Upper lobe of right lung (tissue), 1 donor: ENCODE data around the gene ANK3. TPM values are rescaled to one million over a fixed set of nuclear protein-coding genes. Genes with fewer than 3 reads are reported as not detected.

ENCODE experiments used
- ATAC-seq: fragments of 200-7000 bp; cut with Tn5 transposase; one replicate; pipeline ENCODE4 v1.9.1; 2020; ENCODE audit warnings: mild to moderate bottlenecking, moderate library complexity
- DNase-seq: peaks from one replicate; pipeline ENCODE4 v3.0.0-alpha.2; 2020
- H3K27ac ChIP-seq: fragments of 200-600 bp; one replicate; pipeline ENCODE4 v1.8.0; 2022
- H3K27me3 ChIP-seq: fragments of 200-600 bp; one replicate; pipeline ENCODE4 v1.8.0; 2022; ENCODE audit warnings: mild to moderate bottlenecking
- H3K36me3 ChIP-seq: fragments of 200-600 bp; one replicate; pipeline ENCODE4 v1.8.0; 2022
- H3K4me1 ChIP-seq: fragments of 200-600 bp; one replicate; pipeline ENCODE4 v1.8.0; 2022
- H3K4me3 ChIP-seq: fragments of 200-600 bp; one replicate; pipeline ENCODE4 v1.8.0; 2022; ENCODE audit warnings: mild to moderate bottlenecking
- H3K9me3 ChIP-seq: fragments of 200-600 bp; one replicate; pipeline ENCODE4 v1.8.0; 2022
- intact Hi-C: fragments of 100-400 bp; cut with DNase I; formaldehyde crosslinking; loops from one replicate; pipeline ENCODE4 v1.11.0; 2022
- total RNA-seq: library from RNA; stranded (reverse); fragmentation: NEBNext Ultra II Directional; extraction: Animal tissue kit (Norgen Biotek cat#: 25700); gene quantifications from one replicate; pipeline ENCODE4 v1.2.1, GENCODE V29; 2021
- TF ChIP-seq, protein P1 (sequence below): fragments of 200-600 bp; IDR thresholded peaks from one replicate; pipeline ENCODE4 v1.8.0; 2022; ENCODE audit warnings: antibody characterized with exemption
- donor health status: DM: no; HTN: yes; CAD: no; lungs with severe emphysema.

The ANK3 gene
- total RNA-seq, 1 donor from 2014 or later: 91.1 TPM

DNA sequence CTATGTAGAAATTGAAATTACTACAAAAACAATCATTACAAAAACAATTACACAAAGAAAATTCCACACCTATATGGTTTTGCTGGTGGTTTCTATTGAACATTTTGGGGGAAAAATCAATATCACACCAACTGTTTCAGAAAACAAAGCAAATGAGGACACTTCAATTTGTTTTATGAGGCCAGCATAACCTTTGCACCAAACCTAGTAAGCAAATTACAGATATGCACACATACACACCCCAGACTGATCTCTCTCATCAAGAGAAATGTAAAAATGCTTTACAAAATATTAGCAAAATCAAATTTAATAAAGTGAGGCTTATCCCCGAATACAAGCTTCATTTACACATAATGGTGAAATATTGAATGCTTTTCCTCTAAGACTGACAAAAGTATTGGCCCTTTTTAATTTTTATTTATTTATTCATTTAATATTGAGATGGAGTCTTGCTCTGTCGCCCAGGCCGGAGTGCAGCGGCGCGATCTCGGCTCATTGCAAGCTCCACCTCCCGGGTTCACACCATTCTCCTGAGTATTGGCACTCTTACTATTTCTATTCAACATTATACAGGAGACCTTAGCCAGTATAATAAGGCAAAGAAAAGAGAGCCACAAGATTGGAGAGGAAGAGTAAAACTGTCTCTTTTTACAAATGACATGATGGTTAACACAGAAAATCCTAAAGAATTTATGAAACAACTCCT lies 13.6 kb upstream of the ANK3 start:
- TF ChIP-seq, protein P1, sequence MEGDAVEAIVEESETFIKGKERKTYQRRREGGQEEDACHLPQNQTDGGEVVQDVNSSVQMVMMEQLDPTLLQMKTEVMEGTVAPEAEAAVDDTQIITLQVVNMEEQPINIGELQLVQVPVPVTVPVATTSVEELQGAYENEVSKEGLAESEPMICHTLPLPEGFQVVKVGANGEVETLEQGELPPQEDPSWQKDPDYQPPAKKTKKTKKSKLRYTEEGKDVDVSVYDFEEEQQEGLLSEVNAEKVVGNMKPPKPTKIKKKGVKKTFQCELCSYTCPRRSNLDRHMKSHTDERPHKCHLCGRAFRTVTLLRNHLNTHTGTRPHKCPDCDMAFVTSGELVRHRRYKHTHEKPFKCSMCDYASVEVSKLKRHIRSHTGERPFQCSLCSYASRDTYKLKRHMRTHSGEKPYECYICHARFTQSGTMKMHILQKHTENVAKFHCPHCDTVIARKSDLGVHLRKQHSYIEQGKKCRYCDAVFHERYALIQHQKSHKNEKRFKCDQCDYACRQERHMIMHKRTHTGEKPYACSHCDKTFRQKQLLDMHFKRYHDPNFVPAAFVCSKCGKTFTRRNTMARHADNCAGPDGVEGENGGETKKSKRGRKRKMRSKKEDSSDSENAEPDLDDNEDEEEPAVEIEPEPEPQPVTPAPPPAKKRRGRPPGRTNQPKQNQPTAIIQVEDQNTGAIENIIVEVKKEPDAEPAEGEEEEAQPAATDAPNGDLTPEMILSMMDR: no peak

DNA sequence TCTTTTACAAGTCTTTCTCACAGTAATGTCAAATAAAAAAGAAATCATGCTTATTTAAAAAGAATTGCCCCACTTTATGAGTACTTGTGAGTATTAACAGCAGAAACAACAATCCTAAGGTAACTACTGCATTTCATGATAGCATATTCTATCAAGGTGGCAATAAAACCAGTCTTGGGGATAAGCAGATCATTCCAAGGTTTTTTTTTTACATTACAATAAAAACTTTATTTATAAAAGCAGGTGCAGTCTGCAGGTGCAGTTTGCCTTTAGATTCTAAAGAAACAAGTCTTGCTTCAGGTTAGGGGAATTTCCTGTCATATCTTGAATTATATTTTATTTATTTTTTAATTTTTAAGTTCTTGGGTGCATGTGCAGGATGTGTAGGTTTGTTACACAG lies 10.7 kb upstream of the ANK3 start:
- ATAC-seq (no peak), DNase-seq (no peak)
- no peaks in the 10 kb centered on the region for H3K4me1 ChIP-seq
- intact Hi-C loops: no loop called here
- H3K27me3 ChIP-seq: no peaks in the 10 kb centered on the region
- H3K4me3 ChIP-seq: no peak overlapping the region
- H3K36me3 ChIP-seq: no peaks in the 10 kb centered on the region
- H3K27ac ChIP-seq: no peak overlapping the region
- H3K9me3 ChIP-seq: no peaks in the 10 kb centered on the region
- TF ChIP-seq, protein P1: no peak

More for the DNA sequence above, 13.6 kb upstream of the ANK3 start:
- DNase-seq: no peak
- H3K36me3 ChIP-seq: no peaks in the 10 kb centered on the region
- no peaks in the 10 kb centered on the region for H3K9me3 ChIP-seq
- H3K27me3 ChIP-seq: no peaks in the 10 kb centered on the region
- no peak overlapping the region for H3K27ac ChIP-seq
- intact Hi-C loops: no loop called here
- ATAC-seq: no peak
- H3K4me3 ChIP-seq: no peak overlapping the region
- H3K4me1 ChIP-seq: no peaks in the 10 kb centered on the region

DNA sequence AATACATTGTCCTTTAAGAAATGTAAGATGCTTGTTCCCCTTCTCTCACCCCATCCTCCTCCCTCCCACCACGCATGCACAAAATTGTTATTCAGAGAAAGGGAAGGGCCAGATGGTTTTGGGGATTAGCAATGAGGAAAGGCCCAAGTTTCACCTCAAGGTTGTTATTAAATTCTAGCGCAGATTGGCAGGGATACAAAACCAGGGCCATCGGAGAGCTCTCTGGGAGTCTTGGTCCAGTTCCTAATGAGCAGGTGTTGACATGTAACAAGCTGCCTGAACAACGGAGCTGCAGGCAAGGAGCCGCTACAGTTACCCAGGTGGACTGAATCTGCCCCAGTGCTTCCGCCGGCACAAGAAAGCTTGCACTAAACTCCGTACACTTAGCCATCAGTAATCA lies 9.7 kb upstream of the ANK3 start:
- TF ChIP-seq, protein P1: no peak
- Histone ChIP-seq H3K27me3 (no peaks in the 10 kb centered on the region), H3K36me3 (no peaks in the 10 kb centered on the region), H3K4me3 (no peak overlapping the region), H3K27ac (no peak overlapping the region), H3K9me3 (no peaks in the 10 kb centered on the region), H3K4me1 (no peaks in the 10 kb centered on the region)
- ATAC-seq (no peak), DNase-seq (no peak)
- intact Hi-C loops: no loop called here

DNA sequence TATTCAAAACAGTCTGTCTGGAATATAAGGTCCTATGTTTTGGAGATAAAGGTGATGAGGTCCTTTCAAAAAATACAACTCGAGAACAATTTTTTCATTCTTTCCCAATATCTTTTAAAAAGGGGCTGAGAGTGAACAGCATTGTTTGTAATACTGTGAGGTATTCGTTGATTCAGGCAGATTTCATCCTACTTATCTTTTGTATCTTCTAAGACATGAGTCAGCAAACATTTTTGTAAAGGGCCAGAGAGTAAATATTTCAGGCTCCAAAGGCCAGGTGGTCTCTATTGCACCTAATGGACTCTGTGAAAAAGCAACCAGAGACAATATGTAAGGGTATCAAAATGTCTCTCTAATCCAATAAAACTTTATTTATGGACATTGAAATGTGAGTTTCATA lies 8.1 kb upstream of the ANK3 start:
- Histone ChIP-seq H3K36me3 (no peaks in the 10 kb centered on the region), H3K4me1 (no peaks in the 10 kb centered on the region), H3K9me3 (no peaks in the 10 kb centered on the region), H3K27me3 (no peaks in the 10 kb centered on the region), H3K4me3 (no peak overlapping the region), H3K27ac (no peak overlapping the region)
- intact Hi-C loops: no loop called here
- DNase-seq (no peak), ATAC-seq (no peak)
- TF ChIP-seq, protein P1: no peak

DNA sequence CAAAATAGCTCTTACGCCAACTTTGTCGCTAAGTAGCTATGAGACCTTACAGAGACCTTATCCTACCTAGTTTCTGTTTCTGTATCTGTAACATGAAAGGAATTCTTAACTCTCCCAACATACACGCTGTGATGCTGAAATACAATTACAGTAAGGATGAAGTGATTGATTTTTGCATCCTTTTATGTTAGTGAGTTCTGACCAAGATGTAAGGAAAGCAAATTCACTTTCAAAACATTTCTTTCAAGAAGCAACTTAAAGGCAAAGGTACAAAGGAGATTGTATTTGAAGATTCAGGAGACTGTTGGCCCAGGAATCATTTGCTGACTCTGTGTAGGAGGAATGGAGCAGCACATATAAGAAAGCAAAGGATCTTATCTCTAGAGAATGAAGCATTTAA lies 7.1 kb upstream of the ANK3 start:
- ATAC-seq (no peak), DNase-seq (no peak)
- no peaks in the 10 kb centered on the region for H3K4me1 ChIP-seq
- no peaks in the 10 kb centered on the region for H3K36me3 ChIP-seq
- no peaks in the 10 kb centered on the region for H3K9me3 ChIP-seq
- no peaks in the 10 kb centered on the region for H3K27me3 ChIP-seq
- no peak overlapping the region for H3K4me3 ChIP-seq
- intact Hi-C loops: no loop called here
- H3K27ac ChIP-seq: no peak overlapping the region
- TF ChIP-seq, protein P1: no peak

DNA sequence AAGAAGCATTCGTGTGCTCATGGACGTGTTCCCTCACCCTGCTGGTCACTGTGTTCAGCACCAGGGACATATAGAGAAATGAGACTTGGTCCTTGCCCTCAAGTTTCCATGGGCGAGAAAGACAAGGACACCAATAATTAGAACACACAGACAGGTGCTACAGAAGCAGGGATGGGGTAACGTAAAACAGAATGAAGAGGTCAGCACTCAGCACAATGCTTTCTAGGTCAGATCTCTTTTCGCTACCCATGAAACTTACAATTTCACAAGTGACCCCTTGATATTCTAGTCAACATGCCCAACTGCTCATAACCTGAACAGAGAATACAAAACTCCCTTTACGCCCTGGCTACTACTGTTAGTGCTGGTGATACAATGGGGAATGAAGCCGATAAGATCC lies 6.0 kb upstream of the ANK3 start:
- ATAC-seq (no peak), DNase-seq (no peak)
- Histone ChIP-seq H3K27me3 (no peaks in the 10 kb centered on the region), H3K27ac (no peak overlapping the region), H3K9me3 (no peaks in the 10 kb centered on the region), H3K36me3 (no peaks in the 10 kb centered on the region), H3K4me3 (no peak overlapping the region), H3K4me1 (no peaks in the 10 kb centered on the region)
- TF ChIP-seq, protein P1: no peak
- intact Hi-C loops: no loop called here
